HCT116 (cell line): ENCODE measurements around the gene MLYCD. TPM values are rescaled to one million over a fixed set of nuclear protein-coding genes. Genes with fewer than 3 reads are reported as not detected.

Experiments used
- ATAC-seq: fragments of 200-7000 bp; cut with Tn5 transposase; 2 replicates; pipeline ENCODE4 v1.9.1; 2020; ENCODE audit warnings: mild to moderate bottlenecking, moderate library complexity
- BruUV-seq: library from RNA; stranded (reverse); fragments of 400-500 nt; replicated peaks from 2 replicates; lab custom pipeline; 2021; lab: Mats Ljungman, UMichigan
- CTCF ChIA-PET: fragments of 300-600 bp; sonication (Branson Sonifier 250); formaldehyde crosslinking; loops from one replicate; lab custom pipeline; 2021; ENCODE audit warnings: antibody characterized with exemption; lab: Charles Lee
- POLR2A ChIA-PET: fragments of 300-600, 350-600 bp; sonication (Branson Sonifier 250); formaldehyde crosslinking; loops from one replicate; lab custom pipeline; 2021; ENCODE audit warnings: antibody characterized with exemption; lab: Charles Lee
- RAD21 ChIA-PET, 2 experiments: fragments of 300-600 bp; sonication (Branson Sonifier 250); formaldehyde crosslinking; loops; one replicate each; lab custom pipeline; 2023; ENCODE audit warnings: low total read pairs in 2 of 2; ENCODE audit not compliant: uncharacterized antibody in 2 of 2, unreplicated experiment in 2 of 2, low non-redundant PET in 1 of 2; lab: Charles Lee
- DNase-seq: peaks from one replicate; pipeline ENCODE4 v3.0.0-alpha.2; 2010; ENCODE audit warnings: low read depth, low spot score
- H2AFZ ChIP-seq: fragments of 200-600 bp; shearing (Covaris generic), sonication (generic); 2 replicates; pipeline ENCODE4 v1.6.1; 2017; ENCODE audit warnings: low read depth, mixed run types, mixed read lengths, antibody characterized with exemption, low read length; ENCODE audit not compliant: poor library complexity, severe bottlenecking
- H3K27ac ChIP-seq: 2 replicates; pipeline ENCODE4 v1.5.1; 2012; ENCODE audit warnings: low read depth, low read length
- H3K27me3 ChIP-seq: fragments of 200-600 bp; sonication (generic); 2 replicates; pipeline ENCODE4 v1.6.1; 2016; ENCODE audit warnings: mixed run types, low read length, mixed read lengths; ENCODE audit not compliant: insufficient read depth
- H3K36me3 ChIP-seq, 2 experiments: fragments of 200-500 bp in 1 of 2; fragments of 200-600 bp in 1 of 2; sonication (Bioruptor generic) in 1 of 2; sonication (generic) in 1 of 2; 2 replicates each; pipeline versions ENCODE4 v1.5.1 to v1.6.1; 2014 to 2016; ENCODE audit warnings: low read length in 2 of 2, inconsistent platforms in 1 of 2, mixed read lengths in 1 of 2, mixed run types in 1 of 2; ENCODE audit not compliant: insufficient read depth in 2 of 2, control insufficient read depth in 1 of 2
- H3K4me1 ChIP-seq, 2 experiments: fragments of 200-600 bp in 1 of 2; sonication (generic) in 1 of 2; 2 replicates each; pipeline versions ENCODE4 v1.5.1 to v1.6.1; 2012 to 2017; ENCODE audit warnings: low read length in 2 of 2, inconsistent platforms in 1 of 2, mild to moderate bottlenecking in 1 of 2, mixed read lengths in 1 of 2, mixed run types in 1 of 2, moderate library complexity in 1 of 2; ENCODE audit not compliant: insufficient read depth in 2 of 2, control insufficient read depth in 1 of 2
- H3K4me2 ChIP-seq: fragments of 200-600 bp; sonication (generic); 2 replicates; pipeline ENCODE4 v1.6.1; 2017; ENCODE audit warnings: mixed run types, low read length, mixed read lengths
- H3K4me3 ChIP-seq, 2 experiments: fragments of 200-600 bp in 1 of 2; sonication (generic) in 1 of 2; replicated peaks in 1 of 2; 2 replicates each; pipeline ENCODE4 v1.5.1; 2011 to 2016; ENCODE audit warnings: low read length in 2 of 2, control low read depth in 1 of 2, low read depth in 1 of 2, mild to moderate bottlenecking in 1 of 2, mixed read lengths in 1 of 2, mixed run types in 1 of 2
- H3K79me2 ChIP-seq: fragments of 200-600 bp; sonication (generic); 2 replicates; pipeline ENCODE4 v1.6.1; 2017; ENCODE audit warnings: mild to moderate bottlenecking, mixed run types, low read length, moderate library complexity, mixed read lengths; ENCODE audit not compliant: insufficient read depth
- H3K9ac ChIP-seq: fragments of 200-600 bp; sonication (generic); 2 replicates; pipeline ENCODE4 v1.6.1; 2016; ENCODE audit warnings: low read length, mixed read lengths
- H3K9me2 ChIP-seq: fragments of 200-600 bp; sonication (generic), shearing (Covaris generic); 2 replicates; pipeline ENCODE4 v1.6.1; 2017; ENCODE audit warnings: mixed run types, mild to moderate bottlenecking, moderate library complexity; ENCODE audit not compliant: insufficient read depth
- H3K9me3 ChIP-seq, 2 experiments: fragments of 200-500 bp in 1 of 2; fragments of 200-600 bp in 1 of 2; sonication (Bioruptor generic) in 1 of 2; sonication (generic) in 1 of 2; 2 replicates each; pipeline ENCODE4 v1.6.1; 2014 to 2017; ENCODE audit warnings: low read length in 2 of 2, mixed read lengths in 2 of 2, inconsistent platforms in 1 of 2, low read depth in 1 of 2, mild to moderate bottlenecking in 1 of 2, mixed run types in 1 of 2, moderate library complexity in 1 of 2; ENCODE audit not compliant: control insufficient read depth in 1 of 2, insufficient read depth in 1 of 2
- H4K20me1 ChIP-seq: fragments of 200-600 bp; sonication (generic), shearing (Covaris generic); 2 replicates; pipeline ENCODE4 v1.6.1; 2017; ENCODE audit warnings: mixed run types, mild to moderate bottlenecking, moderate library complexity; ENCODE audit not compliant: insufficient read depth
- CBX3 ChIP-seq: IDR thresholded peaks from 2 replicates; pipeline ENCODE4 v1.6.1; 2012; ENCODE audit warnings: low read depth
- CEBPB ChIP-seq: IDR thresholded peaks from 2 replicates; pipeline ENCODE4 v1.6.1; 2012; ENCODE audit warnings: low read depth
- EZH2 ChIP-seq: fragments of 200-600 bp; sonication (generic); IDR thresholded peaks from 2 replicates; pipeline ENCODE4 v1.6.1; 2017; ENCODE audit warnings: antibody characterized with exemption, mixed run types
- JUND ChIP-seq: IDR thresholded peaks from 2 replicates; pipeline ENCODE4 v1.6.1; 2012
- POLR2AphosphoS5 ChIP-seq: IDR thresholded peaks from 2 replicates; pipeline ENCODE4 v1.6.1; 2011; ENCODE audit warnings: mild to moderate bottlenecking, low read depth, low read length, moderate library complexity
- RAD21 ChIP-seq: IDR thresholded peaks from 2 replicates; pipeline ENCODE4 v1.6.1; 2012; ENCODE audit warnings: low read depth, mild to moderate bottlenecking
- SIN3A ChIP-seq: IDR thresholded peaks from 2 replicates; pipeline ENCODE4 v1.6.1; 2012; ENCODE audit warnings: low read depth
- SP1 ChIP-seq: IDR thresholded peaks from 2 replicates; pipeline ENCODE4 v1.6.1; 2012; ENCODE audit warnings: low read depth
- TCF7L2 ChIP-seq: IDR thresholded peaks from 2 replicates; pipeline ENCODE4 v1.7.0; 2011; ENCODE audit warnings: borderline replicate concordance, inconsistent platforms; ENCODE audit not compliant: insufficient read depth, insufficient read length; ENCODE audit errors: extremely low read depth
- YY1 ChIP-seq: IDR thresholded peaks from 2 replicates; pipeline ENCODE4 v1.6.1; 2011; ENCODE audit warnings: low read length, low read depth, moderate library complexity, mild to moderate bottlenecking; ENCODE audit not compliant: insufficient replicate concordance; ENCODE audit errors: extremely low read depth
- ZFX ChIP-seq: fragments of 450-650 bp; IDR thresholded peaks from 2 replicates; pipeline ENCODE4 v1.6.1; 2017
- ZNF274 ChIP-seq: fragments of 200-500 bp; sonication (Bioruptor generic); IDR thresholded peaks from 2 replicates; pipeline ENCODE4 v1.6.1; 2014; ENCODE audit warnings: mild to moderate bottlenecking, low read depth, low read length, inconsistent platforms
- intact Hi-C: fragments of 100-400 bp; cut with micrococcal nuclease; formaldehyde crosslinking; loops from 2 replicates; pipeline ENCODE4 v1.10.0; 2022
- total RNA-seq: library from RNA; stranded (reverse); gene quantifications from one replicate; pipeline ENCODE4 v1.2.1, GENCODE V29; 2021; ENCODE audit not compliant: unreplicated experiment
- TF ChIP-seq, protein P1 (sequence below): IDR thresholded peaks from 2 replicates; pipeline ENCODE4 v1.6.1; 2012
- TF ChIP-seq, protein P2 (sequence below): IDR thresholded peaks from 2 replicates; pipeline ENCODE4 v1.6.1; 2012; ENCODE audit warnings: low read depth
- TF ChIP-seq, protein P3 (sequence below): IDR thresholded peaks from 2 replicates; pipeline ENCODE4 v1.6.1; 2012
- TF ChIP-seq, protein P4 (sequence below), 3 experiments: fragments of 200-600 bp in 1 of 3; sonication (generic) in 1 of 3; IDR thresholded peaks in 2 of 3; conservative IDR thresholded peaks in 1 of 3; 2 replicates each; pipeline ENCODE4 v1.5.1; 2012 to 2017; ENCODE audit warnings: low read depth in 2 of 3, low read length in 2 of 3, antibody characterized with exemption in 1 of 3, borderline replicate concordance in 1 of 3, control low read depth in 1 of 3, mild to moderate bottlenecking in 1 of 3, mixed read lengths in 1 of 3, mixed run types in 1 of 3, moderate library complexity in 1 of 3; ENCODE audit not compliant: insufficient read depth in 1 of 3

MLYCD gene
- total RNA-seq, 1 experiment from 2014 or later = 3.9 TPM

DNA sequence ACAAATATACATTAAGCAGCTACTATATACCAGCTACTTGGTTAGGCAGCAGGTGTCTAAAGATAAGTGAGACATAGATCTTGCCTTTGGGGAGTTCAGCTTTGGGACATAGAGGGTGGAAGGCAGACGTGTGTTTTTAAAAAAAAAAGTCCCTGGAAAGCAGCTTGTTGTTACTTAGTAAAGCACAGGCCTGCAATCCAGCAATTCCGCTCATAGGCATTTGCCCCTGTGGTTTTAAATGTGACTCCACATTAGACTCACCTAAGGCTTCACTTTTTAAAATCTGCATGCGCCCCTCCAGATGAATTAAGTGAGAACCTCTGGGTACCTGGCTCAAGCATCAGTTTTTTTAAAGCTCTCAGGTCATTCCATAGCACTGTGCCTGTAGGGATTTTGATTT lies 7.2 kb upstream of the MLYCD start:
- H3K4me3 ChIP-seq = no peak overlapping the region
- no peak overlapping the region for H2AFZ ChIP-seq
- H3K9ac ChIP-seq = no peak overlapping the region
- CTCF ChIA-PET = no interaction called here
- intact Hi-C loops = no loop called here
- H3K9me2 ChIP-seq = no peaks in the 10 kb centered on the region
- POLR2A ChIA-PET = no interaction called here
- no peaks in the 10 kb centered on the region for H3K79me2 ChIP-seq
- H3K4me1 ChIP-seq = no peaks in the 10 kb centered on the region
- TF ChIP-seq, protein P1, sequence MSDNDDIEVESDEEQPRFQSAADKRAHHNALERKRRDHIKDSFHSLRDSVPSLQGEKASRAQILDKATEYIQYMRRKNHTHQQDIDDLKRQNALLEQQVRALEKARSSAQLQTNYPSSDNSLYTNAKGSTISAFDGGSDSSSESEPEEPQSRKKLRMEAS = no peak
- no peak for TF ChIP-seq SIN3A
- TF ChIP-seq SP1 = no peak
- TF ChIP-seq TCF7L2 = no peak
- TF ChIP-seq CBX3 = no peak
- RAD21 ChIA-PET = no interaction called here
- H3K4me2 ChIP-seq = no peak overlapping the region
- H3K36me3 ChIP-seq = no peaks in the 10 kb centered on the region
- no peak for ATAC-seq
- no peak overlapping the region for H3K27ac ChIP-seq
- no peaks in the 10 kb centered on the region for H4K20me1 ChIP-seq
- no peak for DNase-seq
- H3K27me3 ChIP-seq = no peaks in the 10 kb centered on the region
- H3K9me3 ChIP-seq = no peaks in the 10 kb centered on the region
- BruUV-seq = no TSS peak

DNA sequence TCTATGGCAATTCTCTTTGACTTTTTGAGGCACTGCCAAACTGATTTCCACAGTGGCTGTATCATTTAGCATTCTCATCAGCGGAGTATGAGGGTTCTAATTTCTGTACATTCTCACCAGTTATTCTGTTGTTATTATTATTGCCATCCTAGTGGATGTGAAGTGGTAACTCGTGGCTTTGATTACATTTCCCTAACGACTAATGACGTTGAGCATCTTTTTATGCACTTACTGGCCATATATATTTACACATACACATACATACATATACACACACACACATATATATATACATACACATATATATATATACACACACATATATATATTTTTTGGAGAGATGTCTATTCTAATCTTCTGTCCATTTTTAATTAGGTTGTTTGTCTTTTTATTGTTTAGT lies 3.7 kb upstream of the MLYCD start:
- H3K27ac ChIP-seq = no peak overlapping the region
- H3K9me2 ChIP-seq = no peaks in the 10 kb centered on the region
- CTCF ChIA-PET = no interaction called here
- intact Hi-C loops = no loop called here
- TF ChIP-seq, protein P2, sequence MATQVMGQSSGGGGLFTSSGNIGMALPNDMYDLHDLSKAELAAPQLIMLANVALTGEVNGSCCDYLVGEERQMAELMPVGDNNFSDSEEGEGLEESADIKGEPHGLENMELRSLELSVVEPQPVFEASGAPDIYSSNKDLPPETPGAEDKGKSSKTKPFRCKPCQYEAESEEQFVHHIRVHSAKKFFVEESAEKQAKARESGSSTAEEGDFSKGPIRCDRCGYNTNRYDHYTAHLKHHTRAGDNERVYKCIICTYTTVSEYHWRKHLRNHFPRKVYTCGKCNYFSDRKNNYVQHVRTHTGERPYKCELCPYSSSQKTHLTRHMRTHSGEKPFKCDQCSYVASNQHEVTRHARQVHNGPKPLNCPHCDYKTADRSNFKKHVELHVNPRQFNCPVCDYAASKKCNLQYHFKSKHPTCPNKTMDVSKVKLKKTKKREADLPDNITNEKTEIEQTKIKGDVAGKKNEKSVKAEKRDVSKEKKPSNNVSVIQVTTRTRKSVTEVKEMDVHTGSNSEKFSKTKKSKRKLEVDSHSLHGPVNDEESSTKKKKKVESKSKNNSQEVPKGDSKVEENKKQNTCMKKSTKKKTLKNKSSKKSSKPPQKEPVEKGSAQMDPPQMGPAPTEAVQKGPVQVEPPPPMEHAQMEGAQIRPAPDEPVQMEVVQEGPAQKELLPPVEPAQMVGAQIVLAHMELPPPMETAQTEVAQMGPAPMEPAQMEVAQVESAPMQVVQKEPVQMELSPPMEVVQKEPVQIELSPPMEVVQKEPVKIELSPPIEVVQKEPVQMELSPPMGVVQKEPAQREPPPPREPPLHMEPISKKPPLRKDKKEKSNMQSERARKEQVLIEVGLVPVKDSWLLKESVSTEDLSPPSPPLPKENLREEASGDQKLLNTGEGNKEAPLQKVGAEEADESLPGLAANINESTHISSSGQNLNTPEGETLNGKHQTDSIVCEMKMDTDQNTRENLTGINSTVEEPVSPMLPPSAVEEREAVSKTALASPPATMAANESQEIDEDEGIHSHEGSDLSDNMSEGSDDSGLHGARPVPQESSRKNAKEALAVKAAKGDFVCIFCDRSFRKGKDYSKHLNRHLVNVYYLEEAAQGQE = no peak
- no peak for TF ChIP-seq CBX3
- no peak for TF ChIP-seq RAD21
- TF ChIP-seq, protein P3, sequence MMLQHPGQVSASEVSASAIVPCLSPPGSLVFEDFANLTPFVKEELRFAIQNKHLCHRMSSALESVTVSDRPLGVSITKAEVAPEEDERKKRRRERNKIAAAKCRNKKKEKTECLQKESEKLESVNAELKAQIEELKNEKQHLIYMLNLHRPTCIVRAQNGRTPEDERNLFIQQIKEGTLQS = no peak
- no peak for TF ChIP-seq EZH2
- no peak for TF ChIP-seq ZNF274
- no peak for TF ChIP-seq TCF7L2
- no peak for TF ChIP-seq JUND
- no peak for TF ChIP-seq POLR2AphosphoS5
- TF ChIP-seq, protein P4, sequence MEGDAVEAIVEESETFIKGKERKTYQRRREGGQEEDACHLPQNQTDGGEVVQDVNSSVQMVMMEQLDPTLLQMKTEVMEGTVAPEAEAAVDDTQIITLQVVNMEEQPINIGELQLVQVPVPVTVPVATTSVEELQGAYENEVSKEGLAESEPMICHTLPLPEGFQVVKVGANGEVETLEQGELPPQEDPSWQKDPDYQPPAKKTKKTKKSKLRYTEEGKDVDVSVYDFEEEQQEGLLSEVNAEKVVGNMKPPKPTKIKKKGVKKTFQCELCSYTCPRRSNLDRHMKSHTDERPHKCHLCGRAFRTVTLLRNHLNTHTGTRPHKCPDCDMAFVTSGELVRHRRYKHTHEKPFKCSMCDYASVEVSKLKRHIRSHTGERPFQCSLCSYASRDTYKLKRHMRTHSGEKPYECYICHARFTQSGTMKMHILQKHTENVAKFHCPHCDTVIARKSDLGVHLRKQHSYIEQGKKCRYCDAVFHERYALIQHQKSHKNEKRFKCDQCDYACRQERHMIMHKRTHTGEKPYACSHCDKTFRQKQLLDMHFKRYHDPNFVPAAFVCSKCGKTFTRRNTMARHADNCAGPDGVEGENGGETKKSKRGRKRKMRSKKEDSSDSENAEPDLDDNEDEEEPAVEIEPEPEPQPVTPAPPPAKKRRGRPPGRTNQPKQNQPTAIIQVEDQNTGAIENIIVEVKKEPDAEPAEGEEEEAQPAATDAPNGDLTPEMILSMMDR (IDR thresholded peaks at IDR 0.05 in 2 of 3, conservative IDR thresholded peaks at IDR 0.05 in 1 of 3; ENCODE audit: borderline replicate concordance in 1 of 3, insufficient read depth in 1 of 3, low read depth in 2 of 3, low read length in 2 of 3) = no peak
- no peak for TF ChIP-seq CEBPB
- no peak for TF ChIP-seq ZFX
- no peak for TF ChIP-seq YY1
- no peak for DNase-seq
- H3K79me2 ChIP-seq = no peaks in the 10 kb centered on the region
- H3K4me3 ChIP-seq = no peak overlapping the region
- no peaks in the 10 kb centered on the region for H3K36me3 ChIP-seq
- peaks cover 7 to 20% of the 10 kb centered on the region in 2 experiments for H3K4me1 ChIP-seq
- H3K9ac ChIP-seq = no peak overlapping the region
- BruUV-seq = no TSS peak
- H3K4me2 ChIP-seq = no peak overlapping the region
- H3K9me3 ChIP-seq = no peaks in the 10 kb centered on the region
- POLR2A ChIA-PET = no interaction called here
- RAD21 ChIA-PET = no interaction called here
- H4K20me1 ChIP-seq = no peaks in the 10 kb centered on the region
- H3K27me3 ChIP-seq = no peaks in the 10 kb centered on the region
- H2AFZ ChIP-seq = no peak overlapping the region
- ATAC-seq = no peak
